Keratinocyte (primary cell): ENCODE results near the gene NFIC.

Source experiments
- CTCF ChIP-seq, 3 experiments: IDR thresholded peaks in 1 of 3; conservative IDR thresholded peaks in 1 of 3; optimal IDR thresholded peaks in 1 of 3; 2 replicates in 2 of 3; 3 replicates in 1 of 3; pipeline versions ENCODE3 to v1.5.1; 2011; ENCODE audit warnings: low read length in 3 of 3, mild to moderate bottlenecking in 3 of 3, moderate library complexity in 2 of 3, control low read depth in 1 of 3, inconsistent platforms in 1 of 3; ENCODE audit not compliant: insufficient read depth in 2 of 3; ENCODE audit errors: extremely low read depth in 1 of 3
- EZH2 ChIP-seq: IDR thresholded peaks from one replicate; pipeline ENCODE4 v1.6.1; 2012; ENCODE audit warnings: inconsistent platforms, mild to moderate bottlenecking, low read length, moderate library complexity

GRCh38 chr19:3402631-3403443 lies 36.5 kb downstream of the NFIC start:
- no peak for TF ChIP-seq CTCF (optimal IDR thresholded peaks at IDR 0.05 in 1 of 3, IDR thresholded peaks at IDR 0.05 in 1 of 3, conservative IDR thresholded peaks at IDR 0.05 in 1 of 3; ENCODE audit: extremely low read depth in 1 of 3, insufficient read depth in 2 of 3, low read length in 3 of 3)
- no peak for TF ChIP-seq EZH2
